ENCODE measurements around the gene INAFM2. TPM values are rescaled to one million over a fixed set of nuclear protein-coding genes. Genes with fewer than 3 reads are reported as not detected.

The INAFM2 gene
- total RNA-seq, 1 donor from 2014 or later: 18.2 TPM

DNA sequence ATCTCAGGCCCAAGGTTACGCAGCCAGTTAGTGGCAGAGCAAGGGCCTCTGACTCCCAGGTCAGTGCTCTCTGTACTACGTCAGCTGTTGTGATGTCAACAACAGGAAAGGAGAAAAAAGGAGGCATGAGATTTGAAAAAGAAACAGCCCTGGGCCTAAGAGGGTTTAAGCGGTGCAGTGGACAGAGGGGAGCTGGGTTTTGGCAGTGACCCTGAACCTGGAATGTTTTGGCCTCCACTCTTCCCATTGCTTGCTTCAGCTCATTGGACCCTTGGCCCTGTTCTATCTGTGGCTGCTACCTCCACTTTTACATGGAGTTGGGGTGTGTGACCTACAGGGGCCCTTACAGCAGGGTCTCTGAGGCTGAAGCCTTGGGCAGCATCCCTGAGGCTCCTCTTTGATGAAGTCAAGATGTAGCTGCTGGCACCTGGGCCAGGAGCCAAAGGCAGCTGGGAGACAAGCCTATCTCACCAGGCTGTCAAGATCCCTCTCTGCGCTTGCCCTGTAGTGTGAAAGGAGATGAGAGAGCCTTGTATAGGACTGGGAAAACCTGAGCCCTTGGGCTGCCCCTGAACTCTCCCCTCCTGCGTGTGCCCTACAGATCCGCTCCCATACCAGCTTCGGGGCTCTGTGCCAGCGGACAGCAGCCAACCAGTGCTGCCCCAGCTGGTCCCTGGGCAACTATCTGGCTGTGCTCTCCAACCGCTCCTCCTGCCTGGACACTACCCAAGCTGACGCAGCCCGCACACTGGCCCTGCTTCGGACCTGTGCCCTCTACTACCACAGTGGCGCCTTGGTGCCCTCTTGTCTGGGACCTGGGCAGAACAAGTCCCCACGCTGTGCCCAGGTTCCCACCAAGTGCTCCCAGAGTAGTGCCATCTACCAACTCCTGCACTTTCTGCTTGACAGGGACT, 43.2 kb downstream of the INAFM2 start:
- no peaks in the 10 kb centered on the region for H3K79me2 ChIP-seq (ENCODE audit: low read depth)
- no peak overlapping the region for H3K4me2 ChIP-seq
- H3K4me1 Mint-ChIP-seq: peaks cover 4% of the 10 kb centered on the region
- no peaks in the 10 kb centered on the region for H3K36me3 ChIP-seq
- no peak overlapping the region for H3K4me3 ChIP-seq
- TF ChIP-seq EZH2 (IDR thresholded peaks at IDR 0.05) (no peak), EZH2phosphoT487 (IDR thresholded peaks at IDR 0.05) (no peak)
- TF ChIP-seq, protein P1, sequence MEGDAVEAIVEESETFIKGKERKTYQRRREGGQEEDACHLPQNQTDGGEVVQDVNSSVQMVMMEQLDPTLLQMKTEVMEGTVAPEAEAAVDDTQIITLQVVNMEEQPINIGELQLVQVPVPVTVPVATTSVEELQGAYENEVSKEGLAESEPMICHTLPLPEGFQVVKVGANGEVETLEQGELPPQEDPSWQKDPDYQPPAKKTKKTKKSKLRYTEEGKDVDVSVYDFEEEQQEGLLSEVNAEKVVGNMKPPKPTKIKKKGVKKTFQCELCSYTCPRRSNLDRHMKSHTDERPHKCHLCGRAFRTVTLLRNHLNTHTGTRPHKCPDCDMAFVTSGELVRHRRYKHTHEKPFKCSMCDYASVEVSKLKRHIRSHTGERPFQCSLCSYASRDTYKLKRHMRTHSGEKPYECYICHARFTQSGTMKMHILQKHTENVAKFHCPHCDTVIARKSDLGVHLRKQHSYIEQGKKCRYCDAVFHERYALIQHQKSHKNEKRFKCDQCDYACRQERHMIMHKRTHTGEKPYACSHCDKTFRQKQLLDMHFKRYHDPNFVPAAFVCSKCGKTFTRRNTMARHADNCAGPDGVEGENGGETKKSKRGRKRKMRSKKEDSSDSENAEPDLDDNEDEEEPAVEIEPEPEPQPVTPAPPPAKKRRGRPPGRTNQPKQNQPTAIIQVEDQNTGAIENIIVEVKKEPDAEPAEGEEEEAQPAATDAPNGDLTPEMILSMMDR (IDR thresholded peaks at IDR 0.05): no peak
- peaks cover 30% of the 10 kb centered on the region for H3K27me3 Mint-ChIP-seq (ENCODE audit: insufficient read depth, low read depth)
- H3K9me3 ChIP-seq (ENCODE audit: low read depth): no peaks in the 10 kb centered on the region
- DNase-seq (ENCODE audit: low spot score): no peak
- no peak overlapping the region for H3K27ac Mint-ChIP-seq
- no peaks in the 10 kb centered on the region for H3F3A ChIP-seq (ENCODE audit: low read depth)
- H3K27ac ChIP-seq: no peak overlapping the region
- H3K4me1 ChIP-seq: no peaks in the 10 kb centered on the region
- H3K27me3 ChIP-seq: peaks cover 71% of the 10 kb centered on the region
- H3K9ac ChIP-seq: no peak overlapping the region
- no peaks in the 10 kb centered on the region for H3K9me3 Mint-ChIP-seq
- no peaks in the 10 kb centered on the region for H3K36me3 Mint-ChIP-seq
- H4K20me1 ChIP-seq (ENCODE audit: low read depth): no peaks in the 10 kb centered on the region
- no peak overlapping the region for H2AFZ ChIP-seq (replicated peaks)
- H3K4me3 Mint-ChIP-seq: no peak overlapping the region

DNA sequence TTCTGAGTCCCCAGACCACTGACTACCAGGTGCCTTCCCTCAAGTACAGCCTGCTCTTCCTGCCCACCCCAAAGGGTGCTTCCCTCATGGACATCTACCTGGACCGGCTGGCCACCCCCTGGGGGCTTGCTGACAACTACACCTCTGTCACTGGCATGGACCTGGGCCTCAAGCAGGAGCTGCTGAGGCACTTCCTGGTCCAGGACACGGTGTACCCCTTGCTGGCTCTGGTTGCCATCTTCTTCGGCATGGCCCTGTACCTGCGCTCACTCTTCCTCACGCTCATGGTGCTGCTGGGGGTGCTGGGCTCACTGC, 43.8 kb downstream of the INAFM2 start:
- H2AFZ ChIP-seq (replicated peaks): peak overlapping the region; percentile 55
- no peaks in the 10 kb centered on the region for H4K20me1 ChIP-seq (ENCODE audit: low read depth)
- no peaks in the 10 kb centered on the region for H3K79me2 ChIP-seq (ENCODE audit: low read depth)
- H3K27me3 ChIP-seq: peaks cover 65% of the 10 kb centered on the region
- peak overlapping the region; percentile 81 for H3K4me2 ChIP-seq
- TF ChIP-seq, protein P1 (IDR thresholded peaks at IDR 0.05): no peak
- TF ChIP-seq EZH2phosphoT487 (IDR thresholded peaks at IDR 0.05) (no peak), EZH2 (IDR thresholded peaks at IDR 0.05) (no peak)
- no peak overlapping the region for H3K27ac Mint-ChIP-seq
- H3K36me3 Mint-ChIP-seq: no peaks in the 10 kb centered on the region
- H3K27me3 Mint-ChIP-seq (ENCODE audit: insufficient read depth, low read depth): peaks cover 31% of the 10 kb centered on the region
- no peak overlapping the region for H3K27ac ChIP-seq
- H3F3A ChIP-seq (ENCODE audit: low read depth): no peaks in the 10 kb centered on the region
- no peak overlapping the region for H3K9ac ChIP-seq
- no peaks in the 10 kb centered on the region for H3K9me3 ChIP-seq (ENCODE audit: low read depth)
- no peaks in the 10 kb centered on the region for H3K9me3 Mint-ChIP-seq
- H3K4me3 ChIP-seq: no peak overlapping the region
- peaks cover 4% of the 10 kb centered on the region for H3K4me1 Mint-ChIP-seq
- no peak overlapping the region for H3K4me3 Mint-ChIP-seq
- H3K4me1 ChIP-seq: no peaks in the 10 kb centered on the region
- no peak for DNase-seq (ENCODE audit: low spot score)
- no peaks in the 10 kb centered on the region for H3K36me3 ChIP-seq

DNA sequence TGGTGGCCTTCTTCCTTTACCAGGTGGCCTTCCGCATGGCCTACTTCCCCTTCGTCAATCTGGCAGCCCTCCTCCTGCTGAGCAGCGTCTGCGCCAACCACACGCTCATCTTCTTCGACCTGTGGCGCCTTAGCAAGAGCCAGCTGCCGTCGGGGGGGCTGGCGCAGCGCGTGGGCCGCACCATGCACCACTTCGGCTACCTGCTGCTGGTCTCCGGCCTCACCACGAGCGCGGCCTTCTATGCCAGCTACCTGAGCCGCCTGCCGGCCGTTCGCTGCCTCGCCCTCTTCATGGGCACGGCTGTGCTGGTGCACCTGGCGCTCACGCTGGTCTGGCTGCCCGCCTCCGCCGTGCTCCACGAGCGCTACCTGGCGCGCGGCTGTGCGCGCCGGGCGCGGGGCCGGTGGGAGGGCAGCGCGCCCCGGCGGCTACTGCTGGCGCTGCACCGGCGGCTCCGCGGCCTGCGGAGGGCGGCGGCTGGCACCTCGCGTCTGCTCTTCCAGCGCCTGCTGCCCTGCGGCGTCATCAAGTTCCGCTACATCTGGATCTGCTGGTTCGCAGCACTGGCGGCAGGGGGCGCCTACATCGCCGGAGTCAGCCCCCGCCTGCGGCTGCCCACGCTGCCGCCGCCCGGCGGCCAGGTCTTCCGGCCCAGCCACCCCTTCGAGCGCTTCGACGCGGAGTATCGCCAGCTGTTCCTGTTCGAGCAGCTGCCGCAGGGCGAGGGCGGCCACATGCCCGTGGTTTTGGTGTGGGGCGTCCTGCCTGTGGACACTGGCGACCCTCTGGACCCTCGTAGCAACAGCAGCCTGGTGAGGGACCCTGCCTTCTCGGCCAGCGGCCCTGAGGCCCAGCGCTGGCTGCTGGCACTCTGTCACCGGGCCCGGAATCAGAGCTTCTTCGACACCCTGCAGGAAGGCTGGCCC, 44.5 kb downstream of the INAFM2 start:
- H3K9me3 Mint-ChIP-seq: no peaks in the 10 kb centered on the region
- Histone ChIP-seq H3K9ac (no peak overlapping the region), H3K27ac (no peak overlapping the region), H4K20me1 (ENCODE audit: low read depth) (no peaks in the 10 kb centered on the region), H3K27me3 (peaks cover 60% of the 10 kb centered on the region), H2AFZ (replicated peaks) (peak overlapping the region; percentile 81), H3K9me3 (ENCODE audit: low read depth) (no peaks in the 10 kb centered on the region), H3K4me2 (peak overlapping the region; percentile 81), H3K4me1 (no peaks in the 10 kb centered on the region), H3K79me2 (ENCODE audit: low read depth) (no peaks in the 10 kb centered on the region), H3K36me3 (no peaks in the 10 kb centered on the region), H3K4me3 (peak overlapping the region; percentile 35), H3F3A (ENCODE audit: low read depth) (no peaks in the 10 kb centered on the region)
- H3K27me3 Mint-ChIP-seq (ENCODE audit: insufficient read depth, low read depth): peaks cover 29% of the 10 kb centered on the region
- DNase-seq (ENCODE audit: low spot score): peak; percentile 96
- no peak overlapping the region for H3K4me3 Mint-ChIP-seq
- no peaks in the 10 kb centered on the region for H3K36me3 Mint-ChIP-seq
- peaks cover 4% of the 10 kb centered on the region for H3K4me1 Mint-ChIP-seq
- TF ChIP-seq, protein P1 (IDR thresholded peaks at IDR 0.05): peak; percentile 79
- TF ChIP-seq EZH2 (IDR thresholded peaks at IDR 0.05): no peak
- no peak for TF ChIP-seq EZH2phosphoT487 (IDR thresholded peaks at IDR 0.05)
- H3K27ac Mint-ChIP-seq: no peak overlapping the region
